BJ (cell line): ENCODE results near the gene MEGF6. TPM values are rescaled to one million over a fixed set of nuclear protein-coding genes. Genes with fewer than 3 reads are reported as not detected.

Experiments used
- CTCF ChIA-PET: fragments of 350-600 bp; formaldehyde crosslinking; extraction: SDS; loops from one replicate; lab custom pipeline; 2021; ENCODE audit warnings: antibody characterized with exemption, inconsistent platforms; lab: Yijun Ruan, JAX
- POLR2A ChIA-PET: fragments of 300-600 bp; sonication (Branson Sonifier 250); formaldehyde crosslinking; extraction: SDS; loops from one replicate; lab custom pipeline; 2021; ENCODE audit warnings: antibody characterized with exemption; lab: Charles Lee
- DNase-seq: peaks from one replicate; pipeline ENCODE4 v3.0.0-alpha.2; 2011; ENCODE audit warnings: low read depth
- H3K27me3 ChIP-seq: 2 replicates; pipeline ENCODE4 v1.6.0; 2011; ENCODE audit warnings: low read length; ENCODE audit not compliant: control insufficient read depth, insufficient read depth
- H3K36me3 ChIP-seq: 2 replicates; pipeline ENCODE4 v1.5.1; 2011; ENCODE audit warnings: low read length; ENCODE audit not compliant: control insufficient read depth, insufficient read depth
- H3K4me3 ChIP-seq: 2 replicates; pipeline ENCODE4 v1.5.1; 2011; ENCODE audit warnings: low read depth, mild to moderate bottlenecking, control low read depth, low read length
- CTCF ChIP-seq: IDR thresholded peaks from 2 replicates; pipeline ENCODE4 v1.5.1; 2011; ENCODE audit warnings: low read depth, mild to moderate bottlenecking, control low read depth, inconsistent platforms, low read length, moderate library complexity; ENCODE audit not compliant: insufficient read depth
- polyA plus RNA-seq: library from polyadenylated mRNA; depleted of rRNA; stranded (reverse); fragments of >200 nt; gene quantifications from 2 replicates; pipeline ENCODE4 v1.2.3, GENCODE V29; 2011

MEGF6 gene
- polyA plus RNA-seq, 1 experiment: 77.4 TPM

GRCh38 chr1:3470650-3471355 lies 140.5 kb downstream of the MEGF6 start:
- no peak for DNase-seq
- H3K27me3 ChIP-seq: no peaks in the 10 kb centered on the region; the same call in 1 of the 2 replicates
- H3K4me3 ChIP-seq: no peak overlapping the region
- H3K36me3 ChIP-seq: no peaks in the 10 kb centered on the region
- POLR2A ChIA-PET: no interaction called here
- CTCF ChIA-PET: interaction anchor here (0.7 to 4.0 kb wide), 8 partner anchors 7 to 178 kb away, joined by 3 to 72 read pairs (median 4); partner anchors contain the start of gene ARHGEF16
- no peak for TF ChIP-seq CTCF

GRCh38 chr1:3469849-3470649 lies 141.3 kb downstream of the MEGF6 start:
- CTCF ChIA-PET: interaction anchor here (1.2 to 5.7 kb wide), 2 partner anchors 17 to 151 kb away, joined by 3 to 25 read pairs; no protein-coding TSS in a partner anchor
- POLR2A ChIA-PET: no interaction called here
- TF ChIP-seq CTCF: no peak
- no peak overlapping the region for H3K4me3 ChIP-seq
- no peaks in the 10 kb centered on the region; the same call in 1 of the 2 replicates for H3K27me3 ChIP-seq
- no peaks in the 10 kb centered on the region for H3K36me3 ChIP-seq
- no peak for DNase-seq

- CTCF ChIA-PET: interaction anchor here (1.0 to 5.7 kb wide), 3 partner anchors 12 to 152 kb away, joined by 3 to 25 read pairs (median 3); no protein-coding TSS in a partner anchor
These were observed 142.0 kb downstream of the MEGF6 start for GRCh38 chr1:3469104-3469848.

GRCh38 chr1:3468236-3469103 lies 142.8 kb downstream of the MEGF6 start:
- no peak for DNase-seq
- H3K36me3 ChIP-seq: no peaks in the 10 kb centered on the region
- POLR2A ChIA-PET: no interaction called here
- no peak for TF ChIP-seq CTCF
- H3K27me3 ChIP-seq: no peaks in the 10 kb centered on the region; the same call in 1 of the 2 replicates
- CTCF ChIA-PET: interaction anchor here (1.0 to 5.7 kb wide), 3 partner anchors 13 to 152 kb away, joined by 3 to 25 read pairs (median 3); no protein-coding TSS in a partner anchor
- H3K4me3 ChIP-seq: no peak overlapping the region

More at GRCh38 chr1:3469104-3469848, 142.0 kb downstream of the MEGF6 start:
- TF ChIP-seq CTCF: no peak
- no peak for DNase-seq
- POLR2A ChIA-PET: no interaction called here
- Histone ChIP-seq H3K27me3 (no peaks in the 10 kb centered on the region; the same call in 1 of the 2 replicates), H3K36me3 (no peaks in the 10 kb centered on the region), H3K4me3 (no peak overlapping the region)
